IMR-90 (cell line): ENCODE data around the gene PRSS2. TPM values are rescaled to one million over a fixed set of nuclear protein-coding genes. Genes with fewer than 3 reads are reported as not detected.

ENCODE experiments used
- ATAC-seq: fragments of 200-7000 bp; cut with Tn5 transposase; 2 replicates; pipeline ENCODE4 v1.9.1; 2020; ENCODE audit warnings: low read depth, mild to moderate bottlenecking, moderate library complexity
- BruUV-seq: library from RNA; stranded (reverse); fragments of 400-500 nt; replicated peaks from 2 replicates; lab custom pipeline; 2021; lab: Mats Ljungman, UMichigan
- CTCF ChIA-PET: fragments of 300-600 bp; formaldehyde crosslinking; extraction: SDS; loops from one replicate; lab custom pipeline; 2021; ENCODE audit warnings: antibody characterized with exemption; lab: Yijun Ruan, JAX
- POLR2A ChIA-PET: fragments of 300-600 bp; sonication (Branson Sonifier 250); formaldehyde crosslinking; loops from one replicate; lab custom pipeline; 2022; ENCODE audit warnings: antibody characterized with exemption; ENCODE audit not compliant: unreplicated experiment; lab: Charles Lee
- DNase-seq: peaks from one replicate; pipeline ENCODE4 v3.0.0; 2013
- H2AFZ ChIP-seq: replicated peaks from 2 replicates; pipeline ENCODE3; 2013; ENCODE audit warnings: low read length, mild to moderate bottlenecking; ENCODE audit not compliant: poor library complexity
- H2AK5ac ChIP-seq: 2 replicates; pipeline ENCODE4 v1.6.1; 2013; ENCODE audit warnings: low read depth, low read length, inconsistent platforms
- H2AK9ac ChIP-seq: replicated peaks from 2 replicates; pipeline ENCODE3; 2013; ENCODE audit warnings: mild to moderate bottlenecking, low read depth, low read length, moderate library complexity; ENCODE audit not compliant: poor library complexity
- H2BK120ac ChIP-seq: 2 replicates; pipeline ENCODE4 v1.6.1; 2013; ENCODE audit warnings: low read depth, low read length, inconsistent platforms
- H2BK15ac ChIP-seq: 3 replicates; pipeline ENCODE4 v1.6.1; 2013; ENCODE audit warnings: low read depth, low read length, inconsistent platforms
- H2BK20ac ChIP-seq: 2 replicates; pipeline ENCODE4 v1.6.1; 2013; ENCODE audit warnings: low read depth, mild to moderate bottlenecking, inconsistent platforms, low read length, moderate library complexity
- H2BK5ac ChIP-seq: 2 replicates; pipeline ENCODE4 v1.6.1; 2013; ENCODE audit warnings: mild to moderate bottlenecking, low read depth, low read length, inconsistent platforms; ENCODE audit not compliant: poor library complexity, severe bottlenecking
- H3K14ac ChIP-seq: replicated peaks from 2 replicates; pipeline ENCODE4 v1.6.1; 2013; ENCODE audit warnings: low read depth, low read length, inconsistent platforms
- H3K18ac ChIP-seq: 2 replicates; pipeline ENCODE4 v1.6.1; 2013; ENCODE audit warnings: low read depth, low read length, control low read depth
- H3K23ac ChIP-seq: 2 replicates; pipeline ENCODE4 v1.6.1; 2013; ENCODE audit warnings: low read depth, low read length, inconsistent platforms
- H3K27ac ChIP-seq: 2 replicates; pipeline ENCODE4 v1.5.1; 2013; ENCODE audit warnings: mild to moderate bottlenecking, control low read depth, low read length; ENCODE audit not compliant: insufficient read depth
- H3K27me3 ChIP-seq: 2 replicates; pipeline ENCODE4 v1.6.1; 2013; ENCODE audit warnings: low read length; ENCODE audit not compliant: control insufficient read depth, insufficient read depth
- H3K36me3 ChIP-seq: 2 replicates; pipeline ENCODE4 v1.6.1; 2013; ENCODE audit warnings: low read length, mixed read lengths; ENCODE audit not compliant: control insufficient read depth, insufficient read depth
- H3K4ac ChIP-seq: 2 replicates; pipeline ENCODE4 v1.6.1; 2013; ENCODE audit warnings: low read depth, low read length, inconsistent platforms
- H3K4me1 ChIP-seq: 2 replicates; pipeline ENCODE4 v1.6.1; 2013; ENCODE audit warnings: low read length, mixed read lengths; ENCODE audit not compliant: control insufficient read depth, insufficient read depth
- H3K4me2 ChIP-seq: 2 replicates; pipeline ENCODE4 v1.6.1; 2013; ENCODE audit warnings: low read depth, mild to moderate bottlenecking, control low read depth, low read length, moderate library complexity
- H3K4me3 ChIP-seq: 2 replicates; pipeline ENCODE4 v1.5.1; 2013; ENCODE audit warnings: low read depth, mild to moderate bottlenecking, control low read depth, low read length, moderate library complexity; ENCODE audit not compliant: insufficient read depth
- H3K56ac ChIP-seq: 2 replicates; pipeline ENCODE4 v1.6.1; 2013; ENCODE audit warnings: low read length, inconsistent platforms; ENCODE audit not compliant: insufficient read depth; ENCODE audit errors: extremely low read depth
- H3K79me1 ChIP-seq, 2 experiments: 2 replicates each; pipeline ENCODE4 v1.6.1; 2013; ENCODE audit warnings: low read length in 2 of 2, inconsistent platforms in 1 of 2, low read depth in 1 of 2
- H3K9ac ChIP-seq: 2 replicates; pipeline ENCODE4 v1.6.1; 2013; ENCODE audit warnings: low read depth, low read length, control low read depth
- H3K9me1 ChIP-seq: 2 replicates; pipeline ENCODE4 v1.6.1; 2013; ENCODE audit warnings: low read length, inconsistent platforms; ENCODE audit not compliant: insufficient read depth
- H3K9me3 ChIP-seq: 2 replicates; pipeline ENCODE4 v1.6.1; 2013; ENCODE audit warnings: low read length; ENCODE audit not compliant: control insufficient read depth, insufficient read depth
- H4K20me1 ChIP-seq: 2 replicates; pipeline ENCODE4 v1.6.1; 2013; ENCODE audit warnings: low read length, inconsistent platforms; ENCODE audit not compliant: insufficient read depth
- H4K5ac ChIP-seq: 2 replicates; pipeline ENCODE4 v1.6.1; 2013; ENCODE audit warnings: mild to moderate bottlenecking, low read depth, low read length, control low read depth
- H4K8ac ChIP-seq, 2 experiments: 2 replicates each; pipeline ENCODE4 v1.6.1; 2013; ENCODE audit warnings: low read depth in 2 of 2, low read length in 2 of 2, control low read depth in 1 of 2, inconsistent platforms in 1 of 2
- H4K91ac ChIP-seq: 2 replicates; pipeline ENCODE4 v1.6.1; 2013; ENCODE audit warnings: low read depth, low read length, inconsistent platforms; ENCODE audit not compliant: insufficient read depth
- CEBPB ChIP-seq: IDR thresholded peaks from 2 replicates; pipeline ENCODE4 v1.6.1; 2012; ENCODE audit warnings: low read depth, low read length, improper control_type of control experiment
- CHD1 ChIP-seq: IDR thresholded peaks from 2 replicates; pipeline ENCODE4 v1.6.1; 2012; ENCODE audit warnings: low read depth, low read length, improper control_type of control experiment
- MAFK ChIP-seq: IDR thresholded peaks from 2 replicates; pipeline ENCODE4 v1.6.1; 2012; ENCODE audit warnings: low read depth, low read length, improper control_type of control experiment
- MAZ ChIP-seq: IDR thresholded peaks from 2 replicates; pipeline ENCODE4 v1.6.1; 2012; ENCODE audit warnings: low read depth, mild to moderate bottlenecking, low read length, improper control_type of control experiment, moderate library complexity, borderline replicate concordance
- MXI1 ChIP-seq: IDR thresholded peaks from 2 replicates; pipeline ENCODE4 v1.6.1; 2012; ENCODE audit warnings: low read depth, mild to moderate bottlenecking, low read length, moderate library complexity, borderline replicate concordance
- NFE2L2 ChIP-seq: fragments of 150-350 bp; IDR thresholded peaks from 2 replicates; pipeline ENCODE4 v1.6.1; 2016; ENCODE audit warnings: low read depth, mild to moderate bottlenecking, low read length
- POLR2A ChIP-seq: IDR thresholded peaks from 2 replicates; pipeline ENCODE4 v1.6.1; 2012; ENCODE audit warnings: mild to moderate bottlenecking, low read depth, low read length
- RCOR1 ChIP-seq: IDR thresholded peaks from 2 replicates; pipeline ENCODE4 v1.6.1; 2012; ENCODE audit warnings: mild to moderate bottlenecking, low read length, improper control_type of control experiment; ENCODE audit not compliant: insufficient replicate concordance
- RFX5 ChIP-seq: IDR thresholded peaks from 2 replicates; pipeline ENCODE4 v1.8.0; 2012; ENCODE audit warnings: low read depth, mild to moderate bottlenecking, low read length, moderate library complexity
- SMC3 ChIP-seq: fragments of 150-350 bp; IDR thresholded peaks from 2 replicates; pipeline ENCODE4 v1.6.1; 2016; ENCODE audit warnings: low read depth, mild to moderate bottlenecking, antibody characterized with exemption, low read length, moderate library complexity
- WGBS, 2 experiments: methylation state at CpG; one replicate each; pipeline versions ENCODE4 v1.1.5 to v1.1.7; 2013; ENCODE audit warnings: missing lambda C conversion rate in 2 of 2; ENCODE audit not compliant: insufficient read length in 1 of 2; ENCODE audit errors: extremely low coverage in 2 of 2; 5-methylcytosine and 5-hydroxymethylcytosine counted together
- dilution Hi-C: fragments of 300-500 bp; cut with HindIII; formaldehyde crosslinking; loops from one replicate; pipeline ENCODE4 v1.14.3; 2018; ENCODE audit warnings: low sequenced_read_pairs; ENCODE audit not compliant: unreplicated experiment
- in situ Hi-C: fragments of 300-500 bp; cut with MboI; formaldehyde crosslinking; loops from 3 replicates; pipeline ENCODE4 v1.14.3; 2019; ENCODE audit warnings: low sequenced_read_pairs, inconsistent platforms, mixed read lengths
- intact Hi-C: fragments of 100-400 bp; cut with micrococcal nuclease; formaldehyde crosslinking; loops from 2 replicates; pipeline ENCODE4 v1.10.0; 2022
- polyA plus RNA-seq, 3 experiments: library from polyadenylated mRNA; depleted of rRNA; stranded (reverse); fragments of >200 nt; gene quantifications; 2 replicates each; pipeline ENCODE4 v1.2.3, GENCODE V29; 2012; ENCODE audit warnings: low replicate concordance in 1 of 3
- total RNA-seq: library from RNA; depleted of rRNA; stranded (reverse); fragments of >200 nt; gene quantifications from 2 replicates; pipeline ENCODE4 v1.2.3, GENCODE V29; 2012
- TF ChIP-seq, protein P1 (sequence below): fragments of 150-350 bp; IDR thresholded peaks from 2 replicates; pipeline ENCODE4 v1.6.1; 2017; ENCODE audit warnings: mild to moderate bottlenecking, antibody characterized with exemption, low read length, low read depth
- TF ChIP-seq, protein P2 (sequence below): fragments of 150-350 bp; IDR thresholded peaks from 2 replicates; pipeline ENCODE4 v1.6.1; 2016; ENCODE audit warnings: low read depth, mild to moderate bottlenecking, low read length, moderate library complexity, borderline replicate concordance
- TF ChIP-seq, protein P3 (sequence below): conservative IDR thresholded peaks from 2 replicates; pipeline ENCODE4 v1.5.1; 2012; ENCODE audit warnings: mild to moderate bottlenecking, low read depth, low read length, improper control_type of control experiment

Gene PRSS2
- total and polyA plus RNA-seq, 2 of the 4 experiments (the other 2 are of a cell fraction) = not detected

DNA sequence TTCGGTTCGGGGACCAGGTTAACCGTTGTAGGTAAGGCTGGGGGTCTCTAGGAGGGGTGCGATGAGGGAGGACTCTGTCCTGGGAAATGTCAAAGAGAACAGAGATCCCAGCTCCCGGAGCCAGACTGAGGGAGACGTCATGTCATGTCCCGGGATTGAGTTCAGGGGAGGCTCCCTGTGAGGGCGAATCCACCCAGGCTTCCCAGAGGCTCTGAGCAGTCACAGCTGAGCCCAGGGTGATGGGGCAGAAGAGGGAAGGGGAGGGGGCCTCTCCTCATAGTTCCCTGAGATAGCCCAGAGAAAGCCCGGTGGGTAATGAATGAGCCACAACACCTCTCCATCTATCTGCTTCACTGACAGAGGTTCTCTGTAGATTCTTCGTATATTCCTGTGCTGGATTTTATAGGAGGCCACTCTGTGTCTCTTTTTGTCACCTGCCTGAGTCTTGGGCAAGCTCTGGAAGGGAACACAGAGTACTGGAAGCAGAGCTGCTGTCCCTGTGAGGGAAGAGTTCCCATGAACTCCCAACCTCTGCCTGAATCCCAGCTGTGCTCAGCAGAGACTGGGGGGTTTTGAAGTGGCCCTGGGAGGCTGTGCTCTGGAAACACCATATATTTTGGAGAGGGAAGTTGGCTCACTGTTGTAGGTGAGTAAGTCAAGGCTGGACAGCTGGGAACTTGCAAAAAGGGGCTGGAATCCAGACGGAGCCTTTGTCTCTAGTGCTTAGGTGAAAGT lies 16.4 kb downstream of the PRSS2 start (continued):
- TF ChIP-seq RCOR1 = no peak

DNA sequence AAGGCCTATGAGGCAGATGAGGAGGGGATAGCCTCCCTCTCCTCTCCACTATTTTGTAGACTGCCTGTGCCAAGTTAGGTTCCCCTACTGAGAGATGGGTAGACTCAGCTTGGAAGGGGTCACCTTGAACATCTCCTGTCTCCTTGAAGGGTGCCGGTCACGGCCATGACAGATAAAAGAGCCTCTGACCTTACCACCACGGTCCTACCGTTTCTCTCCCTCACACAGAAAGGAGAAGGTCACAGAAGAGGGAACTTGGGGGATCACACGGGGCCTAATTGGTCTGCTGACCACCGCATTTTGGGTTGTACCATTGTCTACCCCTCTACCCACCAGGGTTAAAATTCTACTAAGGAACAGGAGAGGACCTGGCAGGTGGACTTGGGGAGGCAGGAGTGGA lies 17.0 kb downstream of the PRSS2 start:
- dilution Hi-C loops = loop anchor here (25.0 kb wide), 1 partner anchor 275 kb away; no protein-coding TSS in a partner anchor
- Histone ChIP-seq H3K9ac (no peak overlapping the region), H2BK15ac (no peak overlapping the region), H2AK5ac (no peak overlapping the region), H4K91ac (no peak overlapping the region), H3K79me1 (no peaks in the 10 kb centered on the region), H4K5ac (no peak overlapping the region), H3K9me1 (no peaks in the 10 kb centered on the region), H3K4me1 (no peaks in the 10 kb centered on the region), H2AK9ac (no peak overlapping the region), H2BK5ac (no peak overlapping the region), H3K14ac (no peak overlapping the region), H3K4me2 (no peak overlapping the region), H4K8ac (no peak overlapping the region), H2BK20ac (no peak overlapping the region), H3K9me3 (no peaks in the 10 kb centered on the region), H4K20me1 (no peaks in the 10 kb centered on the region), H2AFZ (no peak overlapping the region), H2BK120ac (no peak overlapping the region), H3K18ac (no peak overlapping the region), H3K27ac (no peak overlapping the region), H3K36me3 (no peaks in the 10 kb centered on the region), H3K27me3 (peaks cover 10% of the 10 kb centered on the region), H3K4me3 (no peak overlapping the region), H3K4ac (no peak overlapping the region), H3K23ac (no peak overlapping the region), H3K56ac (no peak overlapping the region)
- no peak for DNase-seq
- intact Hi-C loops = no loop called here
- BruUV-seq = no TSS peak
- in situ Hi-C loops = loop anchor here (10.0 kb wide), 1 partner anchor 183 kb away; no protein-coding TSS in a partner anchor
- ATAC-seq = no peak
- CTCF ChIA-PET = interaction anchor here (0.9 to 1.1 kb wide), 2 partner anchors 184 to 253 kb away, joined by 3 read pairs; no protein-coding TSS in a partner anchor
- WGBS, 2 experiments = no CpG with 5 or more reads among the region's 6 CpGs
- POLR2A ChIA-PET = no interaction called here
- TF ChIP-seq NFE2L2 (no peak), RFX5 (no peak), CEBPB (no peak), POLR2A (no peak), SMC3 (no peak), MAFK (no peak), MAZ (no peak), MXI1 (no peak), CHD1 (no peak)
- TF ChIP-seq, protein P1, sequence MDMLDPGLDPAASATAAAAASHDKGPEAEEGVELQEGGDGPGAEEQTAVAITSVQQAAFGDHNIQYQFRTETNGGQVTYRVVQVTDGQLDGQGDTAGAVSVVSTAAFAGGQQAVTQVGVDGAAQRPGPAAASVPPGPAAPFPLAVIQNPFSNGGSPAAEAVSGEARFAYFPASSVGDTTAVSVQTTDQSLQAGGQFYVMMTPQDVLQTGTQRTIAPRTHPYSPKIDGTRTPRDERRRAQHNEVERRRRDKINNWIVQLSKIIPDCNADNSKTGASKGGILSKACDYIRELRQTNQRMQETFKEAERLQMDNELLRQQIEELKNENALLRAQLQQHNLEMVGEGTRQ = no peak
- TF ChIP-seq, protein P2, sequence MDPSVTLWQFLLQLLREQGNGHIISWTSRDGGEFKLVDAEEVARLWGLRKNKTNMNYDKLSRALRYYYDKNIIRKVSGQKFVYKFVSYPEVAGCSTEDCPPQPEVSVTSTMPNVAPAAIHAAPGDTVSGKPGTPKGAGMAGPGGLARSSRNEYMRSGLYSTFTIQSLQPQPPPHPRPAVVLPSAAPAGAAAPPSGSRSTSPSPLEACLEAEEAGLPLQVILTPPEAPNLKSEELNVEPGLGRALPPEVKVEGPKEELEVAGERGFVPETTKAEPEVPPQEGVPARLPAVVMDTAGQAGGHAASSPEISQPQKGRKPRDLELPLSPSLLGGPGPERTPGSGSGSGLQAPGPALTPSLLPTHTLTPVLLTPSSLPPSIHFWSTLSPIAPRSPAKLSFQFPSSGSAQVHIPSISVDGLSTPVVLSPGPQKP = no peak
- TF ChIP-seq, protein P3, sequence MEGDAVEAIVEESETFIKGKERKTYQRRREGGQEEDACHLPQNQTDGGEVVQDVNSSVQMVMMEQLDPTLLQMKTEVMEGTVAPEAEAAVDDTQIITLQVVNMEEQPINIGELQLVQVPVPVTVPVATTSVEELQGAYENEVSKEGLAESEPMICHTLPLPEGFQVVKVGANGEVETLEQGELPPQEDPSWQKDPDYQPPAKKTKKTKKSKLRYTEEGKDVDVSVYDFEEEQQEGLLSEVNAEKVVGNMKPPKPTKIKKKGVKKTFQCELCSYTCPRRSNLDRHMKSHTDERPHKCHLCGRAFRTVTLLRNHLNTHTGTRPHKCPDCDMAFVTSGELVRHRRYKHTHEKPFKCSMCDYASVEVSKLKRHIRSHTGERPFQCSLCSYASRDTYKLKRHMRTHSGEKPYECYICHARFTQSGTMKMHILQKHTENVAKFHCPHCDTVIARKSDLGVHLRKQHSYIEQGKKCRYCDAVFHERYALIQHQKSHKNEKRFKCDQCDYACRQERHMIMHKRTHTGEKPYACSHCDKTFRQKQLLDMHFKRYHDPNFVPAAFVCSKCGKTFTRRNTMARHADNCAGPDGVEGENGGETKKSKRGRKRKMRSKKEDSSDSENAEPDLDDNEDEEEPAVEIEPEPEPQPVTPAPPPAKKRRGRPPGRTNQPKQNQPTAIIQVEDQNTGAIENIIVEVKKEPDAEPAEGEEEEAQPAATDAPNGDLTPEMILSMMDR = no peak
